CD4-positive, CD25-positive, alpha-beta regulatory T cell (primary cell): ENCODE results near the gene PRDM12. TPM values are rescaled to one million over a fixed set of nuclear protein-coding genes. Genes with fewer than 3 reads are reported as not detected.

Experiments
- ATAC-seq, 2 donors: fragments of 150-1000 bp; cut with Tn5 transposase; one replicate each; pipeline ENCODE4 v1.10.0; 2021; ENCODE audit warnings: low read depth in 2 of 2, moderate number of reproducible peaks in 2 of 2, moderate library complexity in 1 of 2
- DNase-seq, 3 donors: peaks; one replicate each; pipeline versions ENCODE4 v3.0.0 to v3.0.0-alpha.2; 2012 to 2022; ENCODE audit warnings: mixed read lengths in 1 of 3
- H3K27ac ChIP-seq: one replicate; pipeline ENCODE4 v1.7.0; 2013; ENCODE audit warnings: mild to moderate bottlenecking, low read length; ENCODE audit not compliant: insufficient read depth, poor library complexity, severe bottlenecking
- H3K27me3 ChIP-seq: one replicate; pipeline ENCODE4 v1.7.0; 2013; ENCODE audit warnings: low read length; ENCODE audit not compliant: control insufficient read depth, insufficient read depth
- H3K36me3 ChIP-seq: one replicate; pipeline ENCODE4 v1.7.0; 2013; ENCODE audit warnings: mild to moderate bottlenecking, low read length, moderate library complexity; ENCODE audit not compliant: control insufficient read depth, insufficient read depth
- H3K4me1 ChIP-seq: 2 replicates; pipeline ENCODE4 v1.7.0; 2013; ENCODE audit warnings: mild to moderate bottlenecking, low read length; ENCODE audit not compliant: insufficient read depth, control insufficient read depth, poor library complexity, severe bottlenecking
- H3K4me3 ChIP-seq: one replicate; pipeline ENCODE4 v1.7.0; 2013; ENCODE audit warnings: low read depth, mild to moderate bottlenecking, low read length, moderate library complexity
- H3K9me3 ChIP-seq, 2 experiments: 1 replicate in 1 of 2; 2 replicates in 1 of 2; pipeline ENCODE4 v1.7.0; 2013; ENCODE audit warnings: low read length in 2 of 2, mild to moderate bottlenecking in 1 of 2, moderate library complexity in 1 of 2; ENCODE audit not compliant: control insufficient read depth in 2 of 2
- H3K27ac Mint-ChIP-seq, 3 donors: one replicate each; pipeline ENCODE4 v1.8.0; 2020 to 2022; ENCODE audit warnings: mild to moderate bottlenecking in 3 of 3, mixed read lengths in 3 of 3, moderate library complexity in 2 of 3
- H3K27me3 Mint-ChIP-seq: one replicate; pipeline ENCODE4 v1.8.0; 2022; ENCODE audit warnings: mild to moderate bottlenecking, mixed read lengths
- H3K36me3 Mint-ChIP-seq: one replicate; pipeline ENCODE4 v1.8.0; 2020; ENCODE audit warnings: mixed read lengths
- H3K4me1 Mint-ChIP-seq, 4 donors: one replicate each; pipeline ENCODE4 v1.8.0; 2020 to 2022; ENCODE audit warnings: mixed read lengths in 4 of 4, mild to moderate bottlenecking in 1 of 4
- H3K4me3 Mint-ChIP-seq, 4 donors: one replicate each; pipeline ENCODE4 v1.8.0; 2020 to 2022; ENCODE audit warnings: mild to moderate bottlenecking in 4 of 4, mixed read lengths in 4 of 4, moderate library complexity in 3 of 4
- H3K9me3 Mint-ChIP-seq, 7 donors: one replicate each; pipeline ENCODE4 v1.8.0; 2020 to 2022; ENCODE audit warnings: mixed read lengths in 7 of 7, mild to moderate bottlenecking in 3 of 7, moderate library complexity in 2 of 7
- polyA plus RNA-seq, 4 donors: library from polyadenylated mRNA; unstranded; fragments of 300-500 nt; fragmentation: Illumina TruSeq; gene quantifications; one replicate each; pipeline ENCODE4 v1.2.3, GENCODE V29; 2021
- total RNA-seq: library from RNA; stranded (reverse); gene quantifications from one replicate; pipeline ENCODE4 v1.2.3, GENCODE V29; 2022

The PRDM12 gene
- total and polyA plus RNA-seq, 5 donors from 2014 or later, result 0.10 TPM; not detected in 4

GRCh38 chr9:130629443-130630070, 34.8 kb upstream of the PRDM12 start:
- no peak overlapping the region for H3K4me3 ChIP-seq
- no peaks in the 10 kb centered on the region for H3K4me1 ChIP-seq
- Mint-ChIP-seq H3K9me3 (no peaks in the 10 kb centered on the region), H3K4me1 (no peaks in the 10 kb centered on the region), H3K36me3 (peaks cover 36% of the 10 kb centered on the region), H3K4me3 (no peak overlapping the region), H3K27me3 (no peaks in the 10 kb centered on the region), H3K27ac (no peak overlapping the region)
- ATAC-seq (no peak), DNase-seq (no peak)
- no peak overlapping the region for H3K27ac ChIP-seq
- H3K9me3 ChIP-seq, result no peaks in the 10 kb centered on the region
- peaks cover 85% of the 10 kb centered on the region for H3K36me3 ChIP-seq
- H3K27me3 ChIP-seq, result no peaks in the 10 kb centered on the region

DNA sequence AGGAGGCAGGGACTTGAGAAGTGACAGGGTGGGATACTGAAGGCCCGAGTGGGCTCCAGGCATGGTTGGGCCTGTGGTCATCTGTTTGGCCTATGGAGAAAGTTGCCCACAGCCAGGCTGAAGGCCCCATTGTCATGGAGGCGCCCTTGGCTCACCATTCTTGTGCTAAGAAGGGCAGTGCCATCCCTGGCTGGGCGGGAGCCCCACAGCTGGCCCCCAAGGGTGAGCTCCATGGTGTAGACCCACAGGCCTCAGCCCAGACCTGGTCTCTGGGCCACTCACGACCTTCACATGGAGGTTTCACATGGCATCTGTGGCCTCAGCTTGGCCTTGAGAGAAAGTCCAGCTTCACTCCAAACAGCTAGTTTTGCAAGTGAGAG, 34.3 kb upstream of the PRDM12 start:
- DNase-seq (no peak), ATAC-seq (no peak)
- Histone ChIP-seq H3K4me3 (no peak overlapping the region), H3K9me3 (no peaks in the 10 kb centered on the region), H3K4me1 (no peaks in the 10 kb centered on the region), H3K27ac (no peak overlapping the region), H3K36me3 (peaks cover 85% of the 10 kb centered on the region), H3K27me3 (no peaks in the 10 kb centered on the region)
- no peaks in the 10 kb centered on the region for H3K9me3 Mint-ChIP-seq
- no peaks in the 10 kb centered on the region for H3K4me1 Mint-ChIP-seq
- H3K27me3 Mint-ChIP-seq, result no peaks in the 10 kb centered on the region
- H3K36me3 Mint-ChIP-seq, result peaks cover 41% of the 10 kb centered on the region
- H3K27ac Mint-ChIP-seq, result peak overlapping the region in 1 of 3 donors; percentile 56
- H3K4me3 Mint-ChIP-seq, result no peak overlapping the region

- H3K27ac Mint-ChIP-seq, result no peak overlapping the region
- Histone ChIP-seq H3K9me3 (no peaks in the 10 kb centered on the region), H3K4me1 (no peaks in the 10 kb centered on the region), H3K4me3 (no peak overlapping the region), H3K27ac (no peak overlapping the region), H3K36me3 (peaks cover 84% of the 10 kb centered on the region), H3K27me3 (no peaks in the 10 kb centered on the region)
- no peak overlapping the region for H3K4me3 Mint-ChIP-seq
- no peaks in the 10 kb centered on the region for H3K27me3 Mint-ChIP-seq
- ATAC-seq, result no peak
- DNase-seq, result no peak
- no peaks in the 10 kb centered on the region for H3K9me3 Mint-ChIP-seq
- no peaks in the 10 kb centered on the region for H3K4me1 Mint-ChIP-seq
- H3K36me3 Mint-ChIP-seq, result peaks cover 42% of the 10 kb centered on the region
These were observed 33.7 kb upstream of the PRDM12 start for GRCh38 chr9:130630506-130631330.

DNA sequence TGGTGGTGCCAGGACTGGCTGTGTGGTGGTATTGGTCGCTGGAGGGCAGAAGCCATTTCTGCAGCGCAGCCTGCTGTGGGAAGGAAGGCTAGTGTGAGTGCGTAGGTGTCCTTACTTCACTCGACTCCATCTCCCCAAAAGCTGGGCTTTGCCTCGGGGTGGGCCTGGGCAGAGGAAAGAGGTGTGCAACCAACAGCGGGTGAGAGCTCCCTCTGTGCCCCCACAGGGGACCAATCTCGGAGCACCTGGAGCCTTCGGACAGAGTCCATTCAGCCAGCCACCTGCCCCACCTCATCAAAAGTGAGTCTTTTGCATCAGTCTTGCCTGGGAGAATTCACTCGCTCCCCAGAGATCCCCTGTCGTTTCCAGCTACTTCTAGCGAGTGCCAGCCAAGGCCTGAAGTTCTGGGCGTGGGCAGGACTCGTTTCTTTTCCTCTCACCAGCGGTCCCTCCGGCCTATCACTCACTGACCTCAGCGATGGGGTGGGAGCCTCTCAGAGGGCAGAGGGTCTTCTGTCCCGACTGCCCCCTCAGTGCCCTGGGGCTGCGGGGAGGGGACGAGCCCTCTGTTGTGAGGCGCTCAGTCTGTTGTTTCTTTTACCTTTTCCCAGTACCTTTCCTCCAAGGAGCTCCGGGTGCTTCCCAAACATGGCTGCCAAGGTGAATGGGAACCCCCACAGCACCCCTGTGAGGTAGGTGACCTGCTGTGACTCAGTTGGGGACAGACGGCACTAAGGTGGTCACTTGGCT, 32.9 kb upstream of the PRDM12 start:
- Mint-ChIP-seq H3K27me3 (no peaks in the 10 kb centered on the region), H3K27ac (peak overlapping the region in 1 of 3 donors; percentile 25)
- no peak overlapping the region for H3K27ac ChIP-seq

GRCh38 chr9:130632081-130632710, 32.2 kb upstream of the PRDM12 start:
- H3K4me1 Mint-ChIP-seq, result no peaks in the 10 kb centered on the region
- Histone ChIP-seq H3K36me3 (peaks cover 83% of the 10 kb centered on the region), H3K27ac (no peak overlapping the region), H3K27me3 (no peaks in the 10 kb centered on the region), H3K9me3 (no peaks in the 10 kb centered on the region), H3K4me3 (no peak overlapping the region), H3K4me1 (no peaks in the 10 kb centered on the region)
- ATAC-seq (no peak), DNase-seq (no peak)
- H3K27me3 Mint-ChIP-seq, result no peaks in the 10 kb centered on the region
- peak overlapping the region in 1 of 3 donors; percentile 25 for H3K27ac Mint-ChIP-seq
- peaks cover 34% of the 10 kb centered on the region for H3K36me3 Mint-ChIP-seq
- no peak overlapping the region for H3K4me3 Mint-ChIP-seq
- H3K9me3 Mint-ChIP-seq, result no peaks in the 10 kb centered on the region

More for the DNA sequence above, 32.9 kb upstream of the PRDM12 start:
- Mint-ChIP-seq H3K4me3 (no peak overlapping the region), H3K9me3 (no peaks in the 10 kb centered on the region), H3K36me3 (peaks cover 34% of the 10 kb centered on the region), H3K4me1 (no peaks in the 10 kb centered on the region)
- peaks cover 82% of the 10 kb centered on the region for H3K36me3 ChIP-seq
- no peak overlapping the region for H3K4me3 ChIP-seq
- ATAC-seq (no peak), DNase-seq (no peak)
- H3K9me3 ChIP-seq, result no peaks in the 10 kb centered on the region
- H3K27me3 ChIP-seq, result no peaks in the 10 kb centered on the region
- no peaks in the 10 kb centered on the region for H3K4me1 ChIP-seq

GRCh38 chr9:130632841-130633240, 31.6 kb upstream of the PRDM12 start:
- H3K9me3 Mint-ChIP-seq, result no peaks in the 10 kb centered on the region
- H3K27me3 Mint-ChIP-seq, result no peaks in the 10 kb centered on the region
- H3K4me3 Mint-ChIP-seq, result no peak overlapping the region
- ATAC-seq (no peak), DNase-seq (no peak)
- no peaks in the 10 kb centered on the region for H3K4me1 Mint-ChIP-seq
- H3K27ac Mint-ChIP-seq, result no peak overlapping the region
- H3K36me3 Mint-ChIP-seq, result peaks cover 30% of the 10 kb centered on the region
- Histone ChIP-seq H3K27me3 (no peaks in the 10 kb centered on the region), H3K36me3 (peaks cover 81% of the 10 kb centered on the region), H3K4me1 (no peaks in the 10 kb centered on the region), H3K9me3 (no peaks in the 10 kb centered on the region), H3K4me3 (no peak overlapping the region), H3K27ac (no peak overlapping the region)

DNA sequence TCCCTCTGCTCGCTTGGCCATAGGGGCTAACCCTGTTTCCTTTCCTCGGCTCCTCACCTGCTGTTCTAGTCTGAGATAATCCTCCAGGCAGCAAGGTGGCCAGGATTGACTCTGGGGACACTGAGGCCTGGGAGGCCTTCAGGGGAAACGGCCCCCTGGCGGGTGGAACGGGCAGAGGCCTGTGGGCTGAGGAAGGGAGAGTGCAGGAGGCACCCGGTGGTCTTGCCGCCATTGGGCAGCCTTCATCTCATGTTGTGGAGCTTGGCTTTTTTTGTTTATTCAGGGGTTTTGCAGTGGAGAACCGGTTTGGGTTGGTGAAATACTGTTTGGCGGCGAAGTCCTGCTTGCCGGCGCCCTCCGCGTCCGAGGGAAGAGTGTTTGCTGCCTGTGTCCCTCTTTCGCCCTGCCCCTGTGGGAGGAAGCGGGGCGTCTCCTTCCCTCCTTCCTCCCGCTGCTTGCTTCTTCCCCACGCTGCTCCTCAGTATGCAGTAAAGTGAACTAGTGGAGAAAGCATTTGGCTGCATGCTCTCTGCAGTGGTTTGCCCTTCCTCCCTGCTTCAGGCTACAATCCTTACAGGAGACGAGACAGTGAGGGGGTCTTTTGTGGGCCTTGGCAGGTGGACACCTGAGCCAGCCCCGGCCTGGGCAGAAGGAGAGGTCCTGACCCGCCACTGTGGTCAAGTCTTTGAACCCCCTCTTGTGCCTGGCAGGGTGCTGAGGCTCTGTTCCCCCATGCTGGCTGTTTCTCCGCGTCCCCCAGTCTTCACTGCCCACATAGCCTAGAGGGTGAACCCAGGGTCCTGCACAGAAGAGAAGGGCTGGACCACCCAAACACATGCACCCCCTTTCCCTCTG, 30.8 kb upstream of the PRDM12 start:
- H3K27me3 Mint-ChIP-seq, result no peaks in the 10 kb centered on the region
- peaks cover 81% of the 10 kb centered on the region for H3K36me3 ChIP-seq
- H3K36me3 Mint-ChIP-seq, result peaks cover 34% of the 10 kb centered on the region
- no peaks in the 10 kb centered on the region for H3K27me3 ChIP-seq
- H3K9me3 ChIP-seq, result no peaks in the 10 kb centered on the region
- ATAC-seq, result no peak
- no peaks in the 10 kb centered on the region for H3K9me3 Mint-ChIP-seq
- no peak overlapping the region for H3K27ac Mint-ChIP-seq
- H3K4me1 ChIP-seq, result no peaks in the 10 kb centered on the region
- H3K4me3 ChIP-seq, result no peak overlapping the region
- no peak for DNase-seq
- H3K4me3 Mint-ChIP-seq, result no peak overlapping the region
- no peak overlapping the region for H3K27ac ChIP-seq
- no peaks in the 10 kb centered on the region for H3K4me1 Mint-ChIP-seq
